Measurements from ENCODE around the gene C17orf107. TPM values are rescaled to one million over a fixed set of nuclear protein-coding genes. Genes with fewer than 3 reads are reported as not detected.

The C17orf107 gene
- total RNA-seq, result 1.7 and 2.9 TPM in 2 replicates

DNA sequence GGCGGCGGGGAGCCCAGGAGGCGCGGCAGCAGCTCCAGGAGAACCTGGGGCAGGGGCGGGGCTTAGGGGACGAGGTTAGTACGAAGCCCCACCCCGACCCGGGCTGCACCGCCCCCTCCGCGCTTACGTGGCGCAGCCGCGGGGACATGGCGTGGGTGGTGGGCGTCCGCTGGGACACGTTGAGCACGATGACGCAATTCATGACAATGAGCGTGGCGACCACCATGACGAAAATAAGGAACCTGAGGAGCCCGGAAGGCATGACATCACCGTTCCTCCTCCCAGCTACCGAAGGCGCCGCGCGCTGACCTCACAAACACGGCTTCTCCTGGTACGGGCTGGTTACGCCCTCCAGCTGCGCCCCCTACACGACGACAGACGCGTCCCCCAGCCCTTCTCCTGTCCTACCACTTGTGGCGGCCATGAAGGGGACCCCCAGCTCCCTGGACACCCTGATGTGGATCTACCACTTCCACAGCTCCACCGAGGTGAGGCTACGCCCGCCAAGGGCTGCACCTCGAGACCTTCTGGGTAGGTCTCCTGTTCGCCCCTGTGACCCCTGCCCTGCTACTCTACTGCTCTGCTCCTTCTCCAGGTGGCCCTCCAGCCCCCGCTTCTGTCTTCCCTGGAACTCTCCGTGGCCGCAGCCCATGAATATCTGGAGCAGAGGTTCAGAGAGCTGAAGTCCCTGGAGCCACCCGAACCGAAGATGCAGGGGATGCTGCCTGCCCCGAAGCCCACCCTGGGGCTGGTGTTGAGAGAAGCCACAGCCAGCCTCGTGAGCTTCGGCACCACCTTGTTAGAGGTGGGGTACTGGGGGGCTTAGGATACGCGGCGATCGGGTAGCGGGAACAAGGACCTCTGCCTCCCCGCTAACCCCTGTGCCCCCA is at the start of gene C17orf107:
TSS of gene C17orf107 (plus strand) at position 196 of the 890 bp plus-strand sequence. CDS start at position 423, 227 bp downstream.

DNA sequence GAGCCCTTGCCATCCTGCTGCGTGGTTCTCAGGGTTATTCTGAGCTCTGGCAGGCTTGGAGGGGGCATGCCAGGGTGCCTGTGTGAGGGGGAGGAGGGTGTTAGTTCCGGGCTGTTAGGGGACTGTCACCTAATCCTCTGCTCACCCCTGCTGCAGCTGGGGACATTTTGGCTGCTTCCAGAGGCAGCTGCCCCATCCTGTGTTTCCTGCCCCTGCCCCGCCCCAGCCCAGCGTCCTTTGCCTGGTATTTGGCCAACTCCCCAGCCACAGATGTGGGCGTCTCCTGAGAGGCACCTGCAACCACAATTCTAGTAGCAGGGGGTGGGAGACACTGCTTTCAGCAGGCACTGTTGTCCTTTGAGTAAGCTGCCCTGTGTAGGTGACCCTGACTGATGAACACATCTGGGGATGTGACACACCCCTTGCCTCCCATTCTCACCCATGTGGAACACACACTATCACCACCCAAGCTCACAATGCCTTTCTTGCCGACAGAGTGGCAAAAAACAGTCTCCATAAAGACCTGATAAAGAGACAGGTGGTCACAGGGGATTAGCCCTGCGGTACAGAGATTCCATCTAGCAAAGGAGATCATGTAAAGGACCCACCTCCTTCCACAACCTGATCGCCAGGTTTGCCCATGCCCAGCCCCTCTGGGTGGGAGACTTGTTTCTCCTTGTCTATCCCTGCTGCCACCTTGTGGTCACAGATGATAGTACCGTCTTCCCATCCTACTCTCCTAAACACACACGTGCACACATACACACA is 3.9 kb downstream of the C17orf107 start, which contains the start of gene CHRNE:
TSS of gene CHRNE (minus strand) at position 48 of the 768 bp plus-strand sequence. CDS start at position 13, 35 bp downstream.

GRCh38 chr17:4931963-4932362 is 32.6 kb downstream of the C17orf107 start, which contains the start of gene GP1BA:
TSS of gene GP1BA (plus strand) at chr17:4932277. CDS start at chr17:4932605, 328 bp downstream.

GRCh38 chr17:4939796-4940554 is 40.6 kb downstream of the C17orf107 start, which contains the start of the genes RNF167 and SLC25A11:
TSS of gene RNF167 (plus strand) at chr17:4940268. CDS start at chr17:4940910, 642 bp downstream.
TSS of gene SLC25A11 (minus strand) at chr17:4940046. CDS start at chr17:4939910, 136 bp downstream.

GRCh38 chr17:4948166-4948930 is 49.0 kb downstream of the C17orf107 start, which contains the start of gene PFN1:
TSS of gene PFN1 (minus strand) at chr17:4948530. CDS start at chr17:4948394, 136 bp downstream.

GRCh38 chr17:4950746-4951204 is 51.4 kb downstream of the C17orf107 start, which contains the start of gene ENO3:
TSS of gene ENO3 (plus strand) at chr17:4951119. CDS start at chr17:4951830, 711 bp downstream.

Other genes with a start within 250 kb of the C17orf107 start
- 30.9 and 36.4 TPM in 2 replicates for gene PELP1, start 195.4 kb upstream of the C17orf107 start, total RNA-seq
- 3.1 and 5.3 TPM in 2 replicates for gene ARRB2, start 188.9 kb upstream of the C17orf107 start, total RNA-seq
- gene MED11, start 168.1 kb upstream of the C17orf107 start, total RNA-seq, result 12.6 and 13.5 TPM in 2 replicates
- gene ZMYND15, start 159.7 kb upstream of the C17orf107 start, total RNA-seq, result 0.21 and 1.2 TPM in 2 replicates
- gene CXCL16, start 159.6 kb upstream of the C17orf107 start, total RNA-seq, result 13.9 and 42.2 TPM in 2 replicates
- gene TM4SF5, start 127.7 kb upstream of the C17orf107 start, total RNA-seq, result not detected in 2 replicates
- gene VMO1, start 113.2 kb upstream of the C17orf107 start, total RNA-seq, result 0.72 and 1.1 TPM in 2 replicates
- gene GLTPD2, start 110.6 kb upstream of the C17orf107 start, total RNA-seq, result not detected in 2 replicates
- 121 and 163 TPM in 2 replicates for gene PSMB6, start 103.4 kb upstream of the C17orf107 start, total RNA-seq
- gene PLD2, start 92.4 kb upstream of the C17orf107 start, total RNA-seq, result 15.3 and 25.8 TPM in 2 replicates
- 55.7 and 77.2 TPM in 2 replicates for gene MINK1, start 66.2 kb upstream of the C17orf107 start, total RNA-seq
- 0.24 and 0.64 TPM in 2 replicates for gene CHRNE, start 3.6 kb downstream of the C17orf107 start, total RNA-seq
- not detected in 2 replicates for gene GP1BA, start 32.7 kb downstream of the C17orf107 start, total RNA-seq
- 65.4 and 88.4 TPM in 2 replicates for gene SLC25A11, start 40.5 kb downstream of the C17orf107 start, total RNA-seq
- 24.5 and 26.0 TPM in 2 replicates for gene RNF167, start 40.7 kb downstream of the C17orf107 start, total RNA-seq
- gene PFN1, start 49.0 kb downstream of the C17orf107 start, total RNA-seq, result 382 and 601 TPM in 2 replicates
- gene ENO3, start 51.6 kb downstream of the C17orf107 start, total RNA-seq, result 1.5 and 3.9 TPM in 2 replicates
- 34.7 and 38.2 TPM in 2 replicates for gene SPAG7, start 68.3 kb downstream of the C17orf107 start, total RNA-seq
- 4.5 and 5.3 TPM in 2 replicates for gene CAMTA2, start 88.1 kb downstream of the C17orf107 start, total RNA-seq
- 0.21 TPM in 1 of 2 replicates, not detected in the other for gene INCA1, start 98.0 kb downstream of the C17orf107 start, total RNA-seq
- gene KIF1C, start 98.4 kb downstream of the C17orf107 start, total RNA-seq, result 103 and 111 TPM in 2 replicates
- gene SLC52A1, start 135.9 kb downstream of the C17orf107 start, total RNA-seq, result 0.48 and 1.7 TPM in 2 replicates
- 0.43 and 0.48 TPM in 2 replicates for gene ZFP3, start 178.9 kb downstream of the C17orf107 start, total RNA-seq
- gene ZNF232, start 212.3 kb downstream of the C17orf107 start, total RNA-seq, result 5.3 and 5.5 TPM in 2 replicates
- gene USP6, start 216.5 kb downstream of the C17orf107 start, total RNA-seq, result not detected in 2 replicates